GM21528 (cell line): Measurements from ENCODE around the gene ZNF813.
"Not testable (repeated sequence)": the region's sequence is repeated elsewhere in the genome, so short reads cannot be mapped to it uniquely, and the experiment has no call there.

Experiments used
- ATAC-seq: cut with Tn5 transposase; IDR thresholded peaks from one replicate; pipeline ENCODE4 v1.9.1; 2021; ENCODE audit warnings: mild to moderate bottlenecking, moderate library complexity; ENCODE audit not compliant: unreplicated experiment, low FRiP score

The ZNF813 gene

DNA sequence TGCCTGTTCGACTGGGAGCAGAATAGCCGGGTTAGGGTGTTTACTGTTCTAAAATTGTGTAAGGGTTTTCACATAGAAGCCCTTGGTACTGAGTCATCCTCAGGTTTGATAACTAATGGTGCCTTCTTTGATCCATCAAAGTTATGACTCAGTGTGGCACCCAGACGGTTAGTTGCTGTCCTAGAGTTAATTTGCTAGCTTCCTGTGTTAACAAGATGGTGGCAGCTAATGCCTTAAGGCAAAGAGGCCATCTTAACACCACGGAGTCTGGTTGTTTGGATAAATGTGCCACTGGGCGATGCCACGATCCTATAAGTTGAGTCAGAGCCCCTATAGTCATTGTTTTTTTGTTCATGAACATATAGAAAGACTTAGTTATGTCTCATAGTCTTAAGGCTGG, 7.9 kb downstream of the ZNF813 start:
- not testable (repeated sequence) for ATAC-seq

- ATAC-seq, result not testable (repeated sequence)
These were observed 16.2 kb downstream of the ZNF813 start for GRCh38 chr19:53483751-53484150.

- ATAC-seq, result no peak
These were observed 17.8 kb downstream of the ZNF813 start for GRCh38 chr19:53485046-53486004.

- no peak for ATAC-seq
These were observed 24.6 kb downstream of the ZNF813 start for GRCh38 chr19:53492153-53492552.

- not testable (repeated sequence) for ATAC-seq
These were observed 29.9 kb downstream of the ZNF813 start for GRCh38 chr19:53497311-53498023.

DNA sequence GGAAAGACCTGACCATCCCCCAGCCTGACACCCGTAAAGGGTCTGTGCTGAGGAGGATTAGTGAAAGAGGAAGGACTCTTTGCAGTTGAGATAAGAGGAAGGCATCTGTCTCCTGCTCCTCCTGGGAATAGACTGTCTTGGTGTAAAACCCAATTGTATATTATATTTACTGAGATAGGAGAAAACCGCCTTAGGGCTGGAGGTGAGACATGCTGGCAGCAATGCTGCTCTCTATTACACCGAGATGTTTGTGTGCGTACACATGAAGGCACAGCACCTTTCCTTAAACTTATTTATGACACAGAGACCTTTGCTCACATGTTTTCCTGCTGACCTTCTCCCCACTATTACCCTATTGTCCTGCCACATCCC, 30.5 kb downstream of the ZNF813 start:
- ATAC-seq, result not testable (repeated sequence)

- ATAC-seq, result not testable (repeated sequence)
These were observed 35.6 kb downstream of the ZNF813 start for GRCh38 chr19:53503151-53503550.

GRCh38 chr19:53503671-53504364, 36.3 kb downstream of the ZNF813 start:
- ATAC-seq, result not testable (repeated sequence)

DNA sequence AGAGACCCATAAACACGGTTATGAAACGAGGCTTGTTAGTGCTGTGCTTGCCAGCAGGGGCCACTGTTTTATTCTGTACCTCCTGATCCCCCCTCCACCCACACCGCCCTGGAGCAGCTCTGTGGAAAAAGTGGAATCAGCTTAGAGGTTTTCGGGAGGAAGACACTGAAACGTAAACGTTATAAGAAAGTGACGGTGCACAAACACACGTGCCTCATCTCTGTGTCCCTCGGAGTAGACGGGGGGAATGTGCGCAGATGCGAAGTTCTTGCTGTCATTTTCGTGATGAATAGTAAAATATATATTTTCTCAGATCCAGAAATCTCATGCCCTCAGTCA, 36.8 kb downstream of the ZNF813 start:
- ATAC-seq, result not testable (repeated sequence)

- ATAC-seq, result no peak
These were observed 37.4 kb downstream of the ZNF813 start for GRCh38 chr19:53504885-53505284.

DNA sequence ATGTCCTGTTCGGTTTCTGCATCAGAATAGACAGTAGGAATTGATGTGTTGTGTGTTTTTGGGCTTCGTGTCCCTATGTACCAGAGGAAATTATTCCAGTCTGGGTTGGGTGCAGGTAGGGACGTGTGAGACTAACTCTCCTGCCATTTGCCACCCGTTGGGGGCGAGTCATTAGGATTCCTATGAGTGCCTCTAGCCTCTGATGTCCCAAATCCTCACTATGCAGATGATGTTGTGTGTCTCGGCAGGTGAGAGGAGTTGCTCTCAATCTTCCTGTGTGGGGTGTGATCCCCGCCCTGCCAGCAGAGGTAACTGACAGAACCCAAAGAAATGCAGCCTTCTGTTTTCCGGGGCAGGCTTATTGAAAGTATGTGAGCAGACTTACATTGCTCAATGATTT, 39.2 kb downstream of the ZNF813 start:
- no peak for ATAC-seq

DNA sequence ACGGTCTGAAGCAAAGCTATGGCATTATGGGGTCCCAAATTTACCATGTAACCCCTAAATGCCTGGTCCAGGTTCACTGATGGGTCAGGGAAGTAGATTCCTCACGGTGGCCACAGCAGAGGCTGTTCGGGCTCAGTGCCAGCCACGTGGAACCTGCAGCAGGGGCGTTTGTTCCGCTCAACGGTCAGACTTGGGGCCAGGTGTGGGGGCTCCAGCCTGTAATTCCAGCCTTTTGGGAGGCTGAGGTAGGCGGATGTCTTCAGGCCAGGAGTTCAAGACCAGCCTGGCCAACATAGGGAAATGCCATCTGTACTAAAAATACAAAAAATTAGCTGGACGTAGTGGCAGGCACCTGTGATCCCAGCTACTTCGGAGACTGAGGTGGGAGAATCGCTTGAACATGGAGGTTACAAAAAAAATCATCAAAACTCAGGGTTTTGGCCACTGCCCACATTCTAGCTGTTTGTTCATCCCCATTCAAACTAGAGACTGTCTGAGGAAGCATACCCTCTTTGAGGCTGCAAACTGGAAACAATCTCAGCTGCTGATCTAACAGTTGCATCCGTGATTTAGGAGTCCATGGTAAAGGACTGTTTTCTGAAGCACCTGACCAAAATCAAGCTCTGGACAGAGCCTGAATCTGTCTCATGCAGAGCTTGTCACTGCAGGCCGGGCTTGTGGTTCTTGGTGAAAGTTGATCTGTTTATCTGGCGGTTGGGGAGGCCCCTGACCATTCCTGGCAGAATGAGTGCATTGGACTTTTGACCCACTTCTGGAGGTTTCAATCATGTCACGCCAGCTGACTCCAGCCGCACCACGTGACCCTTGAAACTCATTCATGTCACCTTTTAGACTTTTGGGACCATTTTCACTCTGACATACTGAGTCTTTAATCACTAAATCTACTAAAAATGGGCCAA, 40.2 kb downstream of the ZNF813 start:
- ATAC-seq, result no peak

DNA sequence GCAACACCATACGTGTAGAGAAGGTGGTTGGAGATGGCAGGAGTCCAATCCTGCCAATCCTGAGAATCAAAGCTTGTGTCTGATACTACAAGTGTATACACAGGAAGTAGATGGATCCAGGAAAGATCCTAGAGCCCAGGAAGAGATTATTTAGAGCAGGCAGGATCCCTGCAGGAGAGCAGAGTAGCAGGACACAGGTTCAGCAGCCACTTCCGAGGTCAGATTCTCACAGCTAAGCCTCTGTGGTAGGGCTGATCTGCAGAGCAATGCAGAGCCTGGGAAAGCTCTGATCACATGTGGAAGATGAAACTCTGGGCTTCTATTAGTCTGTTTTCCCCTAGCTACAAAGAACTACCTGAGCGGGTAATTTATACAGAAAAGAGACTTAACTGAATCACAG, 41.9 kb downstream of the ZNF813 start:
- ATAC-seq, result no peak

DNA sequence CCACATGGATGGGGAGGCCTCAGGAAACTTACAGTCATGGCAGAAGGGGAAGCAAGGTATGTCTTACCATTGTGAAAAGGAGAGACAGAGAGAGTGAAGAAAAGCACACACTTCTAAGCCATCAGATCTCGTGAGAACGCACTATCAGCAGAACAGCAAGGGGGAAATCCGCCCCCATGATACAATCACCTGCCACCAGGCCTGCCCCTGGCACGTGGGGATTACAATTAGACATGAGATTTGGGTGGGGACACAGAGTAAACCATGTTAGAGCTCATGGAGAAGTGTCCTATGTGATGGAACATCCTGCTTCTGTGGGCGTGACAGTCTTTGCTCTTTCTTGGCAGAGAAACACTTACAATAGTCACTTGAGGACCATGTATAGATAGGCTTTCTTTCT, 42.3 kb downstream of the ZNF813 start:
- no peak for ATAC-seq

DNA sequence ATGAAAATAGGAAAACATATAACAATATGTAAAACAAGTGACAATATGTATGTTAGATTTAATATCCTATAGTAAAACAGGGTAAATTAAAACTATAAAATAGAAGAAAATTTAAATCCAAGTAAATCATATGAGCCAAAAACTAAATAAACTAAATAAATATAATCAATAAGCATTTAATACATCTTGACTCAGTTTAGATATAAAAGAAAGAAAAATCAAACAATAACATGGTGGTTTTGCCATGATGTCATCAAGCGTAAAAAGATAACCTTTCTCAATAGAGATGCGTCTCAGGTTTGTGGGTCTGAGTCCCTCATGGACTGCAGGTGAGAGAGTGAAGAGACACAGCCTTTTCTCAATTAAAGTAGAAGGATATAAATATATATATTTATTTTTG, 43.8 kb downstream of the ZNF813 start:
- ATAC-seq, result no peak

- ATAC-seq, result no peak
These were observed 44.4 kb downstream of the ZNF813 start for GRCh38 chr19:53511933-53512374.

DNA sequence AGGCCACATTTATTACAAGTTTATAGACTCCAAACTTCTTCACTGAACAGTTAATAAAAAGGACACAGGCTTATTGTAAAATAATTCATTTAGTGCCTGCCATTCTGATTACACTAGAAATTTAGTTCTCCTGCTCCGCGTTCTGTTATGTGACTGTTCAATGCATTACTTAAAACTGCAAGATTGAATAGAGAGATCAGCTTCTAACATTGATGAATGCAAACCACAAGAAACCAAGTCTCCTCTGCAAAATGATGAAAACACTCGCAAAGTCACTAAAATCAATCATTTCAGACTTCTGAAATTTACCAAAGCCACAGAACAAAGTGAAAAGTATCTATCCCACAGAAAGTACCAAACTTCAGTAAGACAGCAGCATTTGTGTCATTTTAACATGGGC, 47.5 kb downstream of the ZNF813 start:
- not testable (repeated sequence) for ATAC-seq

GRCh38 chr19:53517114-53517741, 49.7 kb downstream of the ZNF813 start:
- no peak for ATAC-seq

DNA sequence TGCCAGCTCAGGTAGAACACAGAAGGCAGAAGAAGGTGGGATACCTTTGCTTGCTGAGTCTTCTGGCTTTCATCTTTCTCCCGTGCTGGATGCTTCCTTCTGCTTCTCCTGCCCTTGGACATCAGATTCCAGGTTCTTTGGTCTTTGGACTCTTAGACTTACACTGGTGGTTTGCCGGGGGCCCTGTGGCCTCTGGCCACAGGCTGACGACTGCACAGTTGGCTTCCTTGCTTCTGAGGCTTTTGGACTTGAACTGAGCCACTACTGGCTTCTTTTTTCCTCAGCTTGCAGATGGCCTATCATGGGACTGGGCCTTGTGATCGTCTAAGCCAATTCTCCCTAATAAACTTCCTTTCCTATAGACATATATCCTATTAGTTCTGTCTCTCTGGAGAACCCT, 50.6 kb downstream of the ZNF813 start:
- no peak for ATAC-seq

DNA sequence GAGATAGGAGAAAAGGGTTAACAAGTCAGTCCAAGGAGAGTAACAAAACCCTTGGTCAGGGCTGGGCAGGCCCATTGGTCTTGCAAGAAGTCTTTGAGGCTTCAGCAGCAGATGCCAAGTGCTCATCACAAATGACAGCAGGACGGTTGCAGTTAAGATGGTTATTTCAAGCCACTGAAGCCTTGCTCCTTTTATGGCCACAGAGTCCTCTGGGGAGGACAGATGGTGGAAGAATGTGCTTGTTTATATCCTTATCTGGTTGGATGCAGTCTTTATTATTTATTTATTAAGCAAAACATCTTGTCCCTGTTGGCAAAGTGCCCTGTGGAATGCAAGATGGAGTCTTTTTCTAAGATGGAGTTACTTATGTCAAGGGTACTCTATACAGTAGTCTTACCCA, 51.2 kb downstream of the ZNF813 start:
- no peak for ATAC-seq
